Activated CD8-positive, alpha-beta memory T cell treated with anti-CD3 and anti-CD28 coated beads for 36 hours (primary cell): ENCODE data around the gene CEACAM18. TPM values are rescaled to one million over a fixed set of nuclear protein-coding genes. Genes with fewer than 3 reads are reported as not detected.
"Not testable (repeated sequence)": the region's sequence is repeated elsewhere in the genome, so short reads cannot be mapped to it uniquely, and the experiment has no call there.

Source experiments
- CTCF ChIA-PET: fragments of 350-600 bp; sonication (Branson Sonifier 250); formaldehyde crosslinking; loops from one replicate; lab custom pipeline; 2021; ENCODE audit warnings: antibody characterized with exemption; lab: Charles Lee
- POLR2A ChIA-PET: fragments of 350-600 bp; sonication (Branson Sonifier 250); formaldehyde crosslinking; loops from one replicate; lab custom pipeline; 2021; ENCODE audit warnings: antibody characterized with exemption; lab: Charles Lee
- total RNA-seq, 2 experiments: library from RNA; stranded (reverse); gene quantifications; one replicate each; pipeline ENCODE4 v1.2.3, GENCODE V29; 2021

The CEACAM18 gene
- total RNA-seq, 2 experiments from 2014 or later: not detected

DNA sequence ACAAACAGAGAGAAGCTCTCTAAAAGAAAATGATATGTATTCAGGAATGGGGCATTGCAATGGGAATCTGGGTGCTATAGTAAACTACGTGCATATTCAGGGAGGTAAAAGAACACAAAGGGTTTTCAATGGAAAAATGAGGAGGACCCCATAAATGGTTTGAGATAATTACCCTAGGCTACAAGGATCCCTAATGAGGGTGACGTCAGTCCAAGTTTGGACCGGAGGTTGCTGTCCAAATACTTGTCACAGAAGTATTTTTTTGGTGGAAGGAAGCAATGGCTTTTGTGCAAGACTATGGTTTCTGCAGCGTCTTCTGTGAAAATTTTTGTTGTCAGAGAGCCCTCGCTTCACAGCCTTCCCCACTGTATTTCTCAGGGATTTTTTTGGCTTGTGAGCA lies 995 bp upstream of the CEACAM18 start:
- ChIA-PET POLR2A (no interaction called here), CTCF (no interaction called here)

DNA sequence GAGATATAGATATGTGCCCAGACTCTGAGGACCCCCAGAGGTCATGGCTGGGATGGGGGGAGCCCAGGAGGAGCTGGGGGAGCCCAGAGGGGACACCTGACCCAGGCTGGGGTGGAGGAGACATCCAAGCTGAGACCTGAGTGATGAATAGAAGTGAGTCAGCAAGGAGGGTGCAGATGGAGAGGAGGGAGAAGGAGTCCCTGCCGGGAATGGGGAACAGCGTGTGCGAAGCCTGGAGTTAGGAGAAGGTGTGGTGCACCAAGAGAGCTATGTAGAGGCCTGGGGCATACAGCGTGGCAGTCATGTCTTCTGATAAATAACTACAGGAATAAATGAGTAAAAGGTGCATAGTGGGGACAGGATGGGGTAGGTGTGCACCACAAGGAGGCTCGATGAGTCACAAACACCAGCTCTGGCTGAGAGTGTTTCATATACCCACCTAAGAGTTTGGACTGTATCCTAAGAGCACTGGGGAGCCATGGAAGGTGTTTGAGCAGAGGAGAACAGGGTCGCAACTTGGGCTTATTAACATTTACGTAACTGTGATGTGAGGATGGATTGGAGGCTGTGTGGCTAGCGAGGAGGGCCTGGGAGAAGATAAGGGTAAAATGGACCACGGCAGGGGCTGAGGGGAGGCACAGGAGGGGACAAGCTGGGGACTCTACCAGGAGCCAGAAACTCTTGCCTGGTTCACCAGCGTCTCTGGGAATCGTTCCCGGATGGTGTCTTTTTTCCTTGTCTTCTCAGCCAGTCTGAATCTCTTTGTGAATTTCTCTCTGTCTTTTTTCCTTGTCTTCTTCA lies 1.4 kb downstream of the CEACAM18 start:
- CTCF ChIA-PET: interaction anchor here (0.6 to 1.6 kb wide), 5 partner anchors 35 to 111 kb away, joined by 3 to 6 read pairs (median 3); partner anchors contain the start of gene CLDND2
- POLR2A ChIA-PET: no interaction called here

DNA sequence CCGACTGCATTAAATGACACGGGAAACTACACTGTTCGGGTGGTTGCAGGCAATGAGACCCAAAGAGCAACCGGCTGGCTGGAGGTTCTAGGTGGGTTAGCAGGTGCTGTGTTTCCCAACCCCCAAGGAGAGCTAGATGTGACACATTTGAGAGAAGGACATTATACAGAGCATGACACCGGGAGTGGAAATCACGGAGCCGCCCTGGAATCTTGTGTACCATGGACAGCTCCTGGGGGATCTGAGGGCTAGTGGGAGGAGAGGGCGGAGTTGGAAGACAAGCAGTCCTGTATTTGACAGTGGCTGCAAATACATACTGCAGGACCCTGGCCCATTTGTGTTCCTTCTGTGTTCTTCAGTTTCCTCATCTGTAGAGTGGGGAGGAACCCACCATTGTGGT lies 2.3 kb downstream of the CEACAM18 start:
- POLR2A ChIA-PET: interaction anchor here (0.6 kb wide), 1 partner anchor 85 kb away, joined by 3 read pairs; no protein-coding TSS in a partner anchor
- CTCF ChIA-PET: interaction anchor here (0.6 to 3.1 kb wide), 3 partner anchors 8 to 80 kb away, joined by 3 to 10 read pairs (median 3); no protein-coding TSS in a partner anchor

DNA sequence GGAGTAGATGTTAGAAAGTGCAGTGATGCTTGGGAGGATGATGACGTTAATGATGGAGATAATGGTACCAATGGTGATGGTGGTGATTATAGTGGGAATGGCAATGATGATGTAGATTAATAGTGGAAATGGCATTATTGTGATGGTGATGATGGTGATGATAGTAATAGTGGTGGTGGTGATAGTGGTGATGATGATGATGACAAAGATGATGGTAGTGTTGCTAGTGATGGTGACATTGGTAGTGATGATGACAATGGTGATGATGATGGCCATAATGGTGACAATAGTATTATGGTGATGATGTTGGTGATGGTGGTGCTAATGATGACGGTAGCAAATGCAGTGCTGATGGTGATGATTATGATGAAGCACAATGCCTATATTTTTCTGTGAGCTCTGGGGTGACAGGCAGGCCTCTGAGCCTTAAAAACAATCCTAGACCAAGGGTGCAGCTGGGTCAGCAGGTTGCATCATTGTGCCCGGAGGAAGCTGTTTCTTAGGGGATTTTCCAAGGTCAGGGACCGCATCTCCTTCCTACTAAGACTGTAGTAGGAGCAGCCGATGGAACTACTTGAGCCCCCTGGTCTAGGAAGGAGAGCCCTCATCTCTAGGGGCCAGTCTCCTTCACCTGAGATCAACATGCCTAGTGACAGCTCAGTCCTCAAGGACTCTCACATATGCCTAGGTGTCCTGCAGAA lies 7.8 kb downstream of the CEACAM18 start:
- CTCF ChIA-PET: interaction anchor here (0.8 kb wide), 1 partner anchor 29 kb away, joined by 3 read pairs; no protein-coding TSS in a partner anchor
- POLR2A ChIA-PET: no interaction called here

DNA sequence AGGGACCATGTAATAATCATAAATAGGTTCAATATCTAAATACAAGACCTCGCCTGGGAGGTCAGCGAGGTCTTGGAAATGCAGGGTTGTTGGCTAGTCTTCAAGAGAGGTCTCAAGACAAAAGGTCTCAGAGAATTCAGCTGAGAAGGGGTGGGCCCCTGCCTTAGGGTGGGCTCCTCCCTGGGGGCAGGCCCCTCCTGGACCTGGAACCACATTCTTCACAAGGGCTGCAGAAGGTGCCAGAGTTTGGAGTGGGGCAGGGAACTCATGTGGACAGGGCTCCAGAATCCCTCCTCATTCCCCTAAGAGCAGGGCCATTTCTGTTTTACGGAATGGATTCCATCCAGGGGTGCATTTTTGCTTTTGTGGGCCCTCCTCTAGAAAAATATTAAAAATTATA lies 10.2 kb downstream of the CEACAM18 start:
- POLR2A ChIA-PET: no interaction called here
- CTCF ChIA-PET: interaction anchor here (0.7 to 1.1 kb wide), 2 partner anchors 13 to 90 kb away, joined by 3 read pairs; no protein-coding TSS in a partner anchor

DNA sequence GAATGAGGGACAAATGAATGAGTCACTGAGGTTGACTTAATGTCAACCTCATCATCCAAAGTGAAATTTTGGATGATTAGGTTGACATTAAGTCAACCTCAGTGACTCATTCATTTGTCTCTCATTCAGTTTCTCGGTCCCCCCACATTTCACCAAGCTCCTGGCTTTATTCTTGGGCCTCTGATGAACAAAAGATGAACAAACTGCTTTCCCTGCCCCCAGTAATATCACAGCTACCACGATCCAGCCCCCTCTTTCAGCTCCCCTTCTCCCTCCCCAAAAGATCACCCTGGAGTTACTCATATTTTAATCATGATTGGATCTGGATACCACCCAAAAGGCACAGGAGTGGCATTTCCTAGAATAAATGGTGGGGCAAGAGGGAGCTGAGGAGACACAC lies 10.8 kb downstream of the CEACAM18 start:
- ChIA-PET CTCF (interaction anchor here (0.7 to 1.1 kb wide), 2 partner anchors 13 to 91 kb away, joined by 3 read pairs; no protein-coding TSS in a partner anchor), POLR2A (no interaction called here)

DNA sequence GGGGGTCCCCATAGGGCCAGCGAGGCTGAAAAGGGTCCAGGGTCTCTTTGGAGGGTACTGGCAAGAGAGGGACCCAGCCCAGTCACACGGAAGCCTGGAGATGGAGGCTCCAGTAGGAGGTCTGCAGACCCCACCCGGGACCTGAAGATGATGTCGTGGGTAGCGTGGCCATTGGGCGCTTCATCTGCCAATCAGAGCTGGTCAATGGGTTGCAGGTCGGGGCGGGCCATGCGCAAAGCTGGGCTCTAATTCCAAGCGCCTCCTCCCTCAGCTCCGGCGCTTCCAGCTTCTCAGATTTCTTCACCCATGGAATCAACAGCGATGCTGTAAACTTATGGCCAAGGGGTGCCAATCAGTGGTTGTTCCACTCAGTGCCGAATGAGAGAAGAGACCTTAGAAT lies 12.3 kb downstream of the CEACAM18 start:
- ChIA-PET POLR2A (no interaction called here), CTCF (no interaction called here)

DNA sequence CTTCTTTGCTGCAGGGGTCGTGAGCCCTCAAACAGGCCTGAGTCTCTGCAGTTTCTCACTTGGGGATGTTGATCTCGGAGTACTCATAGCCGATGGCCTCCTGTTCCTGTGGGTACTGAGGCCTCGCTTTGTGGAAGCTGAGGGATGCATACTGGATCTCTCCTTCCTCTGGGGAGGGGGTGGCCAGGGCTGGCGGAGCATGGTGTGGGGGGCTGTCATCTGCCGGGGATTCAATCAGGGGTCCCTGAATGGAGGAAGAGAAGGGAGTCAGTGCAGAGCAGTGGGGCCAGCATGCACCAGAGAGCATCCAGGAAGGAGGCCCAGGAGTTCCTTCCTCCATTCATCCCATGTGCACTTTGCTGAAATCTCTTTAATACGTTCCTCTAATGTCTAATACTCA lies 13.2 kb downstream of the CEACAM18 start:
- POLR2A ChIA-PET: no interaction called here
- CTCF ChIA-PET: no interaction called here

DNA sequence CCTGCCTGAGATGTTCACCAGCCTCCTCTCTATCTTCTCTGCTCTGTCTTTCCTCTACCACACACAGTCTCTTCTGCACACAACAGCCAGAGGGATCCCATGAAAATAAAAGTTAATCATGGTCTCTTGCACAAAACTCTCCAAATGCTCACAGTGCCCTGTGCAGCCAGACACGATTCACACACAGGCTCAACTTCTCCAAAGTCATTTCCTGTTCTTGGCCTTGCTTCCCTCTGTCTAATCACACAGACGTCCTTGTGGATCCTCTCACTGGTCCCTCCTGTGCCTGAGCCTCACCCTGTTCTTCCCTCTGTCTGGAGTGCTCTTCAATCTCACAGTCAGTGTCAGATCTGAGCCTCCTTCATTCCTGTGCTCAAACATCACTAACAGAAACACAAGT lies 15.4 kb downstream of the CEACAM18 start:
- CTCF ChIA-PET: interaction anchor here (1.0 kb wide), 1 partner anchor 21 kb away, joined by 3 read pairs; no protein-coding TSS in a partner anchor
- POLR2A ChIA-PET: no interaction called here

DNA sequence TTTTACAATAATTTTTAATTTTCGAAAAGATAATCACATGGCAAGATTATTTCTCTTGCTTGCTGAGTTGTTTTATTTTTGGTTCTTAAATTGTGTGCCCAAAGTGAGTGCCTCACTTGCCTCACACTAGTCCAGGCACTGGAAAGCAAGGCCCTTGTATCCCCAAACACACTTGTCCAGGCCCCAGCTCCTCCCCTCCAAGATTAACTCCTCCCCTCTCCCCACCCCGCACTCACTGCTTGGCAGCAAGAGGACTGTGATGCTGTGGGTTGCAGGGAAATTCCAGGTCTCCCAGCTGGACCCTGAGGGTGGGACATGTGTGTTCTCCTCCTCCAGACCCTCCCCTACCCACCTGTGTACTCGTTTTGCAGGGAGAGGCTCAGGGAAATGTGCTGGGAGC lies 19.3 kb downstream of the CEACAM18 start:
- ChIA-PET CTCF (interaction anchor here (1.5 kb wide), 1 partner anchor 76 kb away, joined by 4 read pairs; no protein-coding TSS in a partner anchor), POLR2A (no interaction called here)

DNA sequence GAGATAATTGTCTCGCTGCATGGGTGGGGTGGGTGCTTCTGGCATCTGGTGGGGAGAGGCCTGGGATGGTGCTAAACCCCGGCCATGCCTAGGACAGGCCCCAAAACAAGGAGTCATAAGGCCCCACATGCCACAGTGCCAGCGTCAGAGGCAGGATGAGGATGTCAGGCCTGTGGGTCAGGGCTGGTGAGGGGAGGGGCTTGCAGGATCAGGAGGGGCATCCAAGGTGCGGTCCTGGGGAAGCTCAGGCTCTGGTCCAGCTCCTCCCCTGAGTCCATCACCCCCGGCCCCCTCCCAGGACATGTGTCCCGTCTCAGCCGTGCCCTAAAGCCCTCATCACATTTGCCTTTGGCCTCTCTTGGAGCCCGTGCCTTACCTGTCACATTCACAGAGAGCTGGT lies 22.6 kb downstream of the CEACAM18 start:
- POLR2A ChIA-PET, CTCF ChIA-PET: not testable (repeated sequence)

DNA sequence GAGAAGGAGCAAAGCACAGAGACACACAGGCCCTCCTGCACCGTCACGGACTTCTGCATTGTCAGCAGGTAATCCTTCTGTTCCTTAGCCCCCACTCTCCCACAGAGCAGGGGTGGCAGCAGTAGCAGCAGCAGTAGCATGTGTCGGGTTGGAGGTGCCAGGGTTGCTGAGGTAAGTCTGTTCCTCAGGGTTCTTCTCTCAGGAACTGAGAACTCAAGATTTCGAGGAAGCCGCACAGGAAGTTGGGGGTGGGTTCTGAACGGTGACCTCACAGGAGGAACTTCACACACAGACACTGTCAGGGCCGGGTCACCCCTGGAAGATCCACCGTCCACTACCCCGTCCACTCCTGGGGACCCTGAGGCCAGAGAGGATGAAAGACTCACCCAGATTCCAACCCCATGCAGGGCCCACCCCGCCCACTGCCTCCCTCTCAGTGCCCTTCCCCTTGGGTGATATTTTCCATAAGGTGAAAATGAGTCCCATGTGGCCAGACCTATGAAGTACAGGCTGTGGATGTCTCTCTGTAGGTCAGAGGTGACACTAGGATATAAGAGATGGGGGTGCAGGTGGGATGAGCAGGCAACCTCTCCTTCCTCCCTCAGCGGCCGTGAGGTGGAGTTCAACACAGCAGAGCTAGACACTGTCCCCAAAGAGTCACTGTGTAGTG lies 23.4 kb downstream of the CEACAM18 start, which contains the start of gene SIGLEC12:
SIGLEC12 (minus strand) TSS at position 207 of the 670 bp plus-strand sequence; CDS start at position 140, 67 bp downstream.
- CTCF ChIA-PET: interaction anchor here (1.5 kb wide), 1 partner anchor 29 kb away, joined by 4 read pairs; no protein-coding TSS in a partner anchor
- POLR2A ChIA-PET: no interaction called here

DNA sequence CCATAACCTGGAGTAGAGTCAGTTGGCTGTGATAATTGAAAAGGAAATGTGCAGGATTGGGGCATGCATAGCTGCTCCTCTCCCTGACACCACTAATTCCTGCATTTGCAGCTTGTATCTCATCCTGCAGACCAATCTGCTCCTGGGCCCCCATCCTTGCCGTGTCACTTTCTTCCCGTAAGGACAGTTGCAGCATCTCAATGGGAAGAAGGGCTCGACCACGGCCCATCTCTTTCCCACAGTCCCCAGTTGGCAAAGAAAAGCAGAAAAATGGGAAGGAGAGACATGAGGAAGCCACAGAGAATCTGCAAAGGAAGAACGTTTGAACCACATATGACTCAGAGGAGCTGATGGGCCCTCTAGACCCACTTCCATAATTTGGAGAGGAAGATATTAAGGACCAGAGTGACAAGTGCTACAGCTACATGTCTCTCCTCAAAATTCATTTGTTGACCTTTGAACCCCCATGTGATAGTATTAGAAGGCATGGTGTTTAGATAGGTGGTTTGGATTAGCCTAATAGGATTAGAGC lies 25.0 kb downstream of the CEACAM18 start:
- CTCF ChIA-PET: interaction anchor here (1.5 kb wide), 1 partner anchor 31 kb away, joined by 4 read pairs; no protein-coding TSS in a partner anchor
- POLR2A ChIA-PET: no interaction called here

DNA sequence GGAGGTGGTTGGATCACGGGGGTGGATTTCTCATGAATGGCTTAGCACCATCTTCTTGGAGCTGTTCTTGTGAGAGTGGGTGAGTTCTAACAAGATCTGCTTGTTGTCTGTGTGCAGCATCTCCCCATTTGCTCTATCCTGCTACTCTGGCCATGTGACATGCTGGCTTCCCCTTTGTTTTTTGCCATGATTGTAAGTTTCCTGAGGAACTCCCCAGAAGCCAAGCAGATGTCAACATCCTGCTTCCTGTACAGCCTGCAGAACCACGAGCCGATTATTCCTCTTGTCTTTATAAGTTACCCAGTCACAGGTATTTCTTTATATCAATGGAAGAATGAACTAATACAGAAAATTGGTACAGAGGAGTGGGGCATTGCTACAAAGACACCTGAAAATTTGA lies 25.6 kb downstream of the CEACAM18 start:
- POLR2A ChIA-PET: no interaction called here
- CTCF ChIA-PET: interaction anchor here (1.5 kb wide), 1 partner anchor 153 kb away, joined by 4 read pairs; no protein-coding TSS in a partner anchor

DNA sequence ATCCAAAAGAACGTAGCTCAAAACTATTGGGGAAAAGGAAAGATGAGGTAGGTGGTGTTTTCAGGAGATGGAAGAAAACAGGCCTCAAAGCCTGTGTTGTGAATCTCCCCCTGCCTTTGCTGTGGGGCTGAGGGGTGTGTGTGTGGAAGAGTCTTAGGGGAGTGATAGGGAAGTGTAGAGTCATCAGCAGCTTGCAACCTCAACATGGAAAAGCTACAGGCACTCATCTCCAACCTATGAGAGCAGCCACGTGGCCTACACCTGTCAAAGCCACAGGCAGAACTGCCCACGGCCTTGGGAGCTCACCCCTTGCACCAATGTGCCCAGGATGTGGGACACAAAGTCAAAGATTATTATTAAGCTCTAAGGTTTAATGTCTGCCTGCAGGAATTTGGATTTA lies 27.6 kb downstream of the CEACAM18 start:
- POLR2A ChIA-PET: no interaction called here

DNA sequence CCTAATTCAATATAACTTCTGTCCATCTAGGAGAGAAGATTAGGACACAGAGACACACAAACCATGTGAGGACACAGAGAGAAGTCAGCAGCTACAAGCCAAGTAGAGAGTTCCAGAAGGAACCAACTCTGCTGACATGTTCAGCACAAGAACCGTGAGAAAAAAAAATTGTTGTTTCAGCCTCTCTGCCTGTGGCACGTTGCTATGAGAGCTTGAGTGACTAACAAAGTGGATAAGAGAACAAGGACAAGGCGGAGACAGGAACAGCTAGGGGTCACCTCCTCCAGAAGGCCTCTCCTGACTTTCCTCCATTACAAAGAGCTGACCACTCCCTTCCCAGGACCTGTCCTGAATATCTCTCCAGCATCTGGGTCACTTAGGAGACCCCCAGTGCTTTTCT lies 28.9 kb downstream of the CEACAM18 start:
- POLR2A ChIA-PET: no interaction called here
- CTCF ChIA-PET: no interaction called here

More for the DNA sequence above, 27.6 kb downstream of the CEACAM18 start:
- CTCF ChIA-PET: interaction anchor here (1.6 to 2.0 kb wide), 2 partner anchors 8 to 33 kb away, joined by 4 to 5 read pairs; no protein-coding TSS in a partner anchor

DNA sequence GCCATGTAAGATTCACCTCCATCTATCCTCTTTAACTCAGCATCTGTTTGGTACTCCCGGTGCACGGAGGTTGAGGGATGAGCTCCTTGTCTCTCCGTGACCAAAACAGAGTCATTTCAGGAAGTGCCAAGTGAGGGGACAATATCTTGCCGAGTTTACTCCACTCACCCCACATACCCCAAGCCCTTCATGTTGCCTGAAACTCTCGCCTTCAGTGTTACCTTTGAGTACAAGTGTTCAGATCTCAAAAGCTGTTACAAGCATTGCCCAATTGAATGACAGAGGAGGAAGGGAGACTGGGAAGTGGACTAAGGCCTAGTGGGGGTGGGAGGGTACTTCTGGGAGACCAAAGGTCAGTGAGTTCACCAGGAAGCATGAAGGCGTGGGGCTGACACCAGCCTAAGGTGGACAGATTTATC lies 29.3 kb downstream of the CEACAM18 start:
- ChIA-PET CTCF (no interaction called here), POLR2A (no interaction called here)

DNA sequence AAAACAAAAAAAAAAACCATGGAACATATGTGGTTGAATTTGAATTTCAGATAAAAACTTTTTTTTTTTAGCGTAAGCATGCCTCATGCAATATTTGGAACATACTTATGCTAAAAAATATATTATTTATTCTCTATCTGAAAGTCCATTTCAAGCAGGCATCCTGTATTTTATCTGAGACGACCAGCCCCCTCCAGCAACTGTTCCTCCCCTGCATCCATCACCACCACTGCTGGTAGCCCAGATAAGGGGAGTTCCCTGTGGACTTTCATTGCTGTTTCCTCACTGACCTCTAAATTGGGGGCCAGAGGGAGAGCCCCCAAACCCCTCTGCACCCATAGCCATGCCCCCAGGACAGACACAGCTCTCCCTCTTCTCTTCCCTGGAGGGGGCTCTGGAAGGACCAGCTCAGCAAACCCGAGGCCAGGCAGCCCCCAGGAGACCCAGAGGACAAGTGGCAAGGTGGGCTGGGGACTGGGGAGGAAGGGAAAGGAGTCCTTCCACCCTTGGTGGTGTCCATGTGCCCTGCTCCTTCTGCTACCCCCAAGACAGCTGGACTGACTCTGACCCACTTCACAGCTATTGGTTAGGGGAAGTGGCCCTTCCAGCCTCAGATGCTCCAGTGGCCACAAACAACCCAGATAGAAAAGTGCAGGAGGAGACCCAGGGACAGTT lies 29.9 kb downstream of the CEACAM18 start:
- ChIA-PET CTCF (no interaction called here), POLR2A (no interaction called here)
